ENCODE results near the gene ANXA11.

GRCh38 chr10:80207768-80208370 is 2.5 kb upstream of the ANXA11 start:
- no peak for TF ChIP-seq CTCF (IDR thresholded peaks at IDR 0.05)
- TF ChIP-seq POLR2AphosphoS5 (IDR thresholded peaks at IDR 0.05) = no peak
- no peak for TF ChIP-seq POLR2A (IDR thresholded peaks at IDR 0.05)

All from upper lobe of left lung (tissue), 4 donors.